GM12875 (cell line): ENCODE measurements around the gene AP1M2.
"Not testable (repeated sequence)": the region's sequence is repeated elsewhere in the genome, so short reads cannot be mapped to it uniquely, and the experiment has no call there.

ENCODE experiments used
- H3K4me3 ChIP-seq: one replicate; pipeline ENCODE4 v1.5.1; 2011; ENCODE audit warnings: low read depth, low read length, control low read depth
- TF ChIP-seq, protein P1 (sequence below): IDR thresholded peaks from 2 replicates; pipeline ENCODE4 v1.5.1; 2011; ENCODE audit warnings: low read depth, mild to moderate bottlenecking, control low read depth, inconsistent platforms, low read length, moderate library complexity, borderline replicate concordance; ENCODE audit not compliant: insufficient read depth

AP1M2 gene

GRCh38 chr19:10580979-10581631 is 6.0 kb downstream of the AP1M2 start:
- H3K4me3 ChIP-seq, result no peak overlapping the region
- TF ChIP-seq, protein P1, sequence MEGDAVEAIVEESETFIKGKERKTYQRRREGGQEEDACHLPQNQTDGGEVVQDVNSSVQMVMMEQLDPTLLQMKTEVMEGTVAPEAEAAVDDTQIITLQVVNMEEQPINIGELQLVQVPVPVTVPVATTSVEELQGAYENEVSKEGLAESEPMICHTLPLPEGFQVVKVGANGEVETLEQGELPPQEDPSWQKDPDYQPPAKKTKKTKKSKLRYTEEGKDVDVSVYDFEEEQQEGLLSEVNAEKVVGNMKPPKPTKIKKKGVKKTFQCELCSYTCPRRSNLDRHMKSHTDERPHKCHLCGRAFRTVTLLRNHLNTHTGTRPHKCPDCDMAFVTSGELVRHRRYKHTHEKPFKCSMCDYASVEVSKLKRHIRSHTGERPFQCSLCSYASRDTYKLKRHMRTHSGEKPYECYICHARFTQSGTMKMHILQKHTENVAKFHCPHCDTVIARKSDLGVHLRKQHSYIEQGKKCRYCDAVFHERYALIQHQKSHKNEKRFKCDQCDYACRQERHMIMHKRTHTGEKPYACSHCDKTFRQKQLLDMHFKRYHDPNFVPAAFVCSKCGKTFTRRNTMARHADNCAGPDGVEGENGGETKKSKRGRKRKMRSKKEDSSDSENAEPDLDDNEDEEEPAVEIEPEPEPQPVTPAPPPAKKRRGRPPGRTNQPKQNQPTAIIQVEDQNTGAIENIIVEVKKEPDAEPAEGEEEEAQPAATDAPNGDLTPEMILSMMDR, result peak; percentile 98

DNA sequence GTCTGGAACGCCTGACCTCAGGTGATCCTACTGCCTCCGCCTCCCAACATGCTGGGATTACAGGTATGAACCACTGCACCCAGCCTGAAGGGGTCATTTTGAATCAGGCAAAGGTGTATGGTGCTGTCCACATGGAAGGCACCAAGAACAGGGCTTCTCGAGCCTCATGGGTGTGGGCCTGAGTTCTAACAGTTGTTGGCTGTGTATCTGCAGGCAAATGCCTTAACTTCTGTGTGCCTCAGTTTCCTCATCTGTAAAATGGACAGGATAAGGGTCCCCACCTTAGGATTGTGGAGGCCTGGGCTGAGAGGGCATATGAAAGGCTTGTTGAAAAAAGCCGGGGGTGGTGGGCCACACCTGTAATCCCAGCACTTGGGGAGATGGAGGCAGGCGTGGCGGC is 9.2 kb downstream of the AP1M2 start:
- H3K4me3 ChIP-seq, result no peak overlapping the region
- TF ChIP-seq, protein P1, result no peak

DNA sequence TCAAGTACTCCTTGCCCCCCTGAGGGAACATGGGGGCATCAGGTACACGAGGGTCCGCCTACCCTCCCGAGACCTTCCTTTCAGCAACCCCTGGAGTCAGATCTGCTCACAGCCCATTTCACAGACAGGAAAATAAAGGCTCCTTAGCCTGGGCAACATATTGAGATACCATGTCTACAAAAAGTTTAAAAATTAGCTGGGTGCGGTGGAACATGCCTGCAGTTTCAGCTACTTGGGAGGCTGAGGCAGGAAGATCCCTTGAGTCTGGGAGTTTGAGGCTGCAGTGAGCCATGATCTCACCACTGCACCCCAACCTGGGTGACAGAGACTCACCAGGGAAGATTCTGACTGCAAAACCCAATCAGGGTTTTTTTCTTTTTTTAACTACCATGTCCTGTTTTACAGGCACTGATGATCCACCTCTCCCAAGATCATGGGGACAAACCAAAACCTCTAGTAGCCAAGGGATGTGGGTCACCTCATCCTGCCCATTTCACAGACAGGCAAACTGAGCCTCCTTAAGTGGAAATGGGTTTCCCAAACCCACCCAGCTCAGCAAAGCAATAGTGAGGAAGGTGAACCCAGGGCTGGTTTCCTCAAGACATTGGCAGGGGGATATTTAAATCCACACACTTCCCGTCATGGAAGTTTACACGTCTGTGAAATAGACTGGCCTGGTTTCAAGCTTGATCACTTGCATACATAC is 11.9 kb downstream of the AP1M2 start:
- TF ChIP-seq, protein P1, result no peak
- H3K4me3 ChIP-seq, result no peak overlapping the region

DNA sequence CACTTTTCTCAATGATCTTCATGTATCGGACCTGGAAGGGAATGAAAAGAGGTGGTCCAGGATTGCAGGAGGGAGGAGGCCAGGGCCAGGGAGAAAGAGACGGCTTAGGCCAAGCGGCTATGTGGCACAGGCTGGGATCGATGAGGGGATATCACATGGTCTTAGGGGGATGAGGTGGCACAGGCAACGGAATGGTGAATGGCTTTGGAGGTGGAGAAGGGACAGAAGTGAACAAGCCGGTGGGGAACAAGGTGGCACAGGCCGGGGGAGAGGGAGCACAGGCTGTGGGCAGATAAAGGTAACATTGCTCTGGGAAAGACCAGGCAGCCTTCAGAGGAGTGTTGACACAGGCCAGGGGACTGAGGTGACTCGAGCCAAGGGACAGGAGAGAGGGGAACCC is 12.7 kb downstream of the AP1M2 start:
- H3K4me3 ChIP-seq, result no peak overlapping the region
- TF ChIP-seq, protein P1, result no peak

DNA sequence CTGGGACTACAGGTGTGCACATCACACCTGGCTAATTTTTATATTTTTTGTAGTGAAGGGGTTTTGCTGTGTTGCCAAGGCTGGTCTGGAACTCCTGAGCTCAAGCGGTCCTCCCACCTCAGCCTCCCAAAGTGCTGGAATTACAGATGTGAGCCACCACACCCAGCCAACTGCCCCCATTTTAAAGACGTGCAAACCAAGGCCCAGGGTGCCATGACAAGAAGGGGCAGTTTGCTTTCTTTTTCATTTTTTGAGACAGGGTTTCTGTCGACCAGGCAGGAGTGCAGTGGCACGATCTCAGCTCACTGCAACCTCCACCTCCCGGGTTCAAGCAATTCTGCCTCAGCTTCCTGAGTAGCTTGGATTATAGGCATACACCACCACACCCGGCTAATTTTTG is 13.3 kb downstream of the AP1M2 start:
- H3K4me3 ChIP-seq, result not testable (repeated sequence)

GRCh38 chr19:10568826-10569651 is 18.1 kb downstream of the AP1M2 start, which contains the start of gene CDKN2D:
Gene CDKN2D (minus strand): TSS chr19:10568979. CDS start chr19:10568653, 326 bp downstream.
- H3K4me3 ChIP-seq, result peak within 1 kb of the TSS; percentile 71
- TF ChIP-seq, protein P1, result no peak

DNA sequence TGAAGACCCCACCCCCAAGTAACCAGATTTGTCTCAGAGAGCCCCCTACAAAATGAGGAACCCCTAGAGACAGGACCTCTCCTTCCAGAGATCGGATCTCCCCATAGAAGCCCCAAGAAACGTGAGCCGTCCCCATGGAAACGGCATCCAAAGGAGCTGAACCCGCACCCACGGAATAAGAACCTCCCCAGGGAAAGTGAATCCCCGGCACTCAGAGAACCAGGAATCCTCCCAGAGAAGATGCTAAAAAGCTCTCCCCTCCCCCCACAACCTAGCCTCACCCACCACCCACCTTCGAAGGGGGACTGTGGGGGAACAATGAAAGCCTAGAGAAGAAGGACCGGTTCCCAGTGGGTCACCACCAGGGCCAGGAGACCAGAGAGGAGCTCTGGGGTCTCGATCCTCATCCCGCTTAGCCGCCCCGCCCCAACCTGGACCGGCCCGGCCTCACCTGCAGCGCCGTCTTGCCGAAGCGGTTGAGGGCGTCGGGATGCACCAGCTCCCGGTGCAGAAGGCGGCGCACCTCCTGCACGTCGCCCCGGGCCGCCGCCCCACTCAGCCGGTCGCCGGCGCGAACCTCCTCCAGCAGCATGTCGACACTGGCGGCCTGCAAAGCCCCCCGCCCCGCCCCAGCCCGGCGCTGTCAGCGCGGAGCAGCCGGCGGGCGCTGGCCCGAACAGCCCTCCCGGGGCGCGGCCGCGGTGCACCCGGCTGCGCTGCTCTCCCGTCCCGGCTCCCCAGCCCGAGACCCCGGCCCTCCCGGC is 18.9 kb downstream of the AP1M2 start:
- TF ChIP-seq, protein P1, result peak; percentile 16; the same call in 1 of the 2 replicates
- H3K4me3 ChIP-seq, result peak overlapping the region; percentile 71
